ENCODE results near the gene NUDT17. TPM values are rescaled to one million over a fixed set of nuclear protein-coding genes. Genes with fewer than 3 reads are reported as not detected.

The NUDT17 gene
- total RNA-seq, 1 donor from 2014 or later = 3.4 TPM

DNA sequence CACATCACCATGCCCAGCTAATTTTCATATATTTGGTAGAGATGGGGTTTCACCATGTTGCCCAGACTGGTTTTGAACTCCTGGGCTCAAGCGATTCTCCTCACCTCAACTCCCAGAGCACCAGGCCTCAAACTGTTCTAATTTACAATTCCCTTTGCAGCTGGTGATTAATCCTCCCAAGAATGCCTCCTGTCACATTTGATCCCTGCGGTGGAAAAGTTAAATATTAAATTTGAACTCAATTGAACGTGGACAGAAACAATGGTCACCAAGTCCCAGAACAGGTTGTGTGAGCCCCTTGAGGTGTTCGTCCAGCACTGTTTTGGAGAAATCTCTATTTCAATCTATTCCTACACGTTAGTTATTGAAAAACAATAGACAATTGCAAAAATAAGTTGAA is 42.2 kb downstream of the NUDT17 start:
- no peak for DNase-seq (ENCODE audit: extremely low read depth, low read depth, low spot score)

DNA sequence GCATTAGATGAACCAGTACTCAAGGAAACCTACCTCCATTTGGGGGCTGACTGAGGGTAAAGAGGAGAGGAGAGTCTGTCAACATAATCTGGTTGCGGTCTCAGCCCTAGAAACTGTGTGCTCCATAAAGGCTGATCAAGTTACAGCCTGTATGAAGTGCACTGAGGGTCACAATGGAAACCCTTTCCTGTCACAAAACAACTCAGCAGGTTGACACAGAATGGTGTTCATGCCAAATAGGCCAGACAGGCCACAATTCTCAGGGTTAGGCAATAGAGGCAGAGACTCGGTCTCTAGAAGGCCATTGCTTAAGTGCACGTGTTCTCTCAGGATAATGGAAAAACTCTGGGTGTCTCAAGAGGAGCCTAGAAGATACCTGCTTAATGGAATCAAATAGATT is 44.3 kb downstream of the NUDT17 start:
- DNase-seq (ENCODE audit: extremely low read depth, low read depth, low spot score) = no peak

DNA sequence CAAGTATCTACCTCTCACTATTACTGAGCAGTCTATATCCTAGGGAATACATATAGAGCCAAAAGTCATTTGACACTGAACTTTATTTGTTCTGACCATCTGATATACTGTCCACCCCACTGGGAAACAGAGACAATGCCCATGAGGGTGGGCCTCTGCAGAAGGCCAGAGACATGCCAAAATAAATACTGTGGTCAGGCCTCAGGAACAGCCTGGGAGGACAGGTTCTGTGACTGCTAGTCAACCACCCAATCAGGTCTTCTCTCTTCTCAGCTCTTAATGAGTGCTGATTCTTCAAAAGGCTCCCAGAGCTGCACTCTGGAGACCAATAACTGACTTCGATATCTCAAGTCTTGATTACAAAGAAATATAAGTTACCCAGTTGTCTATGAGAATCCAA is 45.7 kb downstream of the NUDT17 start:
- no peak for DNase-seq (ENCODE audit: extremely low read depth, low read depth, low spot score)

DNA sequence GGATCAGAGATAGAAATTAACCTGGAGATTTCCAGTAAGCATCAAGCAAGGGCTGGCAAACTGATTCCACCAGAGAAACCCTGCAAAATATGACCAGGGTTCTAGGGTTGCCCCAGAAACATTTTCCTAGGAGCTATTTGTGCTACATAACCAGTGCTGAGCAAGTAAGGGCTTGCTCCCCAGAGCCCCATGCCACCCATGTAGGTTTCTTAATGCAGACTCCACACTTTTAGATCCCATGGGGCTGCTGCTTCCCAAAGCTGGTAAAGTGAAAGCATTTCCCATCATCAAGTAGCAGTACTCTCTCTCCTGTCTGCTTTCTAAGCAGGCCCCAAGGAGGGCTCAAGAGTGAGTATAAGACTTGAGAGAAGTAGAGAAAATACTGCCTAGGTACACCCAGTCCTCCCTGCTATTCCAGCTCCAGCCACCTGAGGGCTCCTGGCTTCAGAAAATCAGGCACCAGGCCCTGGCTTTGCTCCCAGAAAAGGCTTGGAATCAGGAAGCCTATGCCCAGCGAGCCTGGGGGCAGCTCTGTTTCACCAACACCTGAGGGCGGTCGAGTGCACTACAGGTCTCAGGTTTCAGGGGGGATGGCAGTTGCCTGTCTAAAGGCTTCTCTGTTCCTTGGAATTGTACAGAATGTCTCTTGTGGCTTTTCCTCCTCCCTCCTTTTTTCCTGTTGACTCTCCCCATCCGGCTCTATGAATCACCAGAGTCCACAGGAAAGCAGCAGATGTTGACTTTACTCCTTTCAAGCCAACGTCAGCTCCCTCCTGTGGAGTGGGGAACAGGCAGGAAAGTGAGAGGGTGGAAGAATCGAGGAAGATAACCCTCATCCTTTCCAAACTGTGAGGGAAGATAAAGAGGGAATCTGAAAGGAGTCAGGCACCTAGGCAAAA is 46.4 kb downstream of the NUDT17 start:
- peak; percentile 96 for DNase-seq (ENCODE audit: extremely low read depth, low read depth, low spot score)

DNA sequence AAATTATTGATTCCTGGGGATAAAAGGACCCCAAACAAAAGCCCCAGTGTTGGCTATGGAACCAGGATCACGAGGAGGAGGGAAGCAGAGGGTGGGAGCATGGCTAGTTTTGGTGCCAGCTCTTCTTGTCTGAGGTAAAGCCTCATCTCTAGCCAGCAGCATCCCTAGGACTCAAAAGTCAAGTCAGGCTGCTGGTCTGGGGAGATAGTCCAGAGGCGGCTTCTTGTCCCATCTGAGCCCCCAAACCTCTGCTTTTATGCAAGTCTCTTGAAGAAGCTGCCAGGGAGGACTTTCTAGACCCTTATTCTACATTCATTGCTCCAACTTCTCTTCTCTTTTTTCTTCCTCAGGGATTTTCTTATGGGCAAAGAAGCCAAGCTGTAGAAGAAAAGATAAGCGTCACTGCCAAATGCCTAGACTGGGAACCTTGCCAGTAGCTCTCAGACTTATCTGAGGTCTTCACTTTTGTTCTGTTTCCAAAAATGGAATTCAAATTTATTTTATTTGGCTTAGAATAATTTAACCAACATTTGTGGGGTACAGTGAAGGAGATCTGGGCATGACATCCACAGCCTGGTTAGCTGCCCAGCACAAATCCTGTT is 47.2 kb downstream of the NUDT17 start:
- peak; percentile 47 for DNase-seq (ENCODE audit: extremely low read depth, low read depth, low spot score)

DNA sequence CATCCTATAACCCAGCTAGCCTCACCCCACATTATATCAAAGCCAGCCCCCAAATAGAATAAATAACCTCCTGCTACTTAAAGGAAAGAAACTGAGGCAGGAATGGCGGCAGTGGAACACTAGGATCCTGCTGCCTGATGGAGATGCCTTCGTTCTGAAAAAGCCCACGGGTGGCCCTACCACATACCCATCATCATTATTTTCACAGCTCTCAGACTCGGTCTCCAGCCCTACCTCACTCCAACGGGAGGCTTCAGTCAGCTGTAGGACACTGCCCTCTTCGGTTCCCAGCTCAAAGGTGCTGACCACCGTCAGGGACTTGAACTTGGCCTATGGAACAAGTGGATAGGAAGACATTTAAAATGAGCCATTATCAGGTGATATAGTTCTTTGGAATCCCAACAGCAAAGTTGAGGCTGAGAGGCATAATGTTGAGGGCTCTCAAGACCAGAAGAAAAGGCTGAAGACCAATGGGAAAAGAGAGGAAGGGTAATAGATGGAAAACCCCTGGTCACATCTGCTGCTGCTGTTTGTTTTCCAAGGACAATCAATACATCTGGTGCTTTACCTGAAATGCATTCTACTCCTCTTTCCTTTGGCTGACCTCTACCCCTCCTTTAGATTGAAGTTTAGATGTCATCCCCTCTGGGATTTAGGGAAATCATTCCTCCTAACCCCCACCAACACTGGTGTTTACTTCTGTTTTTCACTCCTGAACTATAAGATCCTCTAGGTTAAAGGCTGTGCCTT is 48.1 kb downstream of the NUDT17 start:
- no peak for DNase-seq (ENCODE audit: extremely low read depth, low read depth, low spot score)

DNA sequence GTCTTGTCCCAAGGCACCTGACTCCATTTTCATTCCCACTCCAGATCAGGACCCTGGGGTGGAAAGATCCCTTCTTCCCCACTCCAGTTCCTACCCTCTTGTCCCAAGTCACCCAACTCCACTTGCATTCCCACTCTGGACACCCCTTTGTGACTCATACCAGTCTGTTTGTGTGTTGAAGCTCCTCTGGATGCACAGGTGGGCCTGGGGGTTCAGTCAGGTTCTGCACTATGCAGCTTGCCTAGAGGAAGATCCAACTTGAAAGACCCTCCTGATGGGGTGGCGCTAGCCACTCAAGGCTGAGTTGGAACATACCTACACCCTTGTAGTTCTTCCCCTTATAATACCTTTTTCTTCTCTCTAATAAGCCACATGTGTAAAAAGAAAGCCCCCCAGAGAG is 50.0 kb downstream of the NUDT17 start:
- no peak for DNase-seq (ENCODE audit: extremely low read depth, low read depth, low spot score)

DNA sequence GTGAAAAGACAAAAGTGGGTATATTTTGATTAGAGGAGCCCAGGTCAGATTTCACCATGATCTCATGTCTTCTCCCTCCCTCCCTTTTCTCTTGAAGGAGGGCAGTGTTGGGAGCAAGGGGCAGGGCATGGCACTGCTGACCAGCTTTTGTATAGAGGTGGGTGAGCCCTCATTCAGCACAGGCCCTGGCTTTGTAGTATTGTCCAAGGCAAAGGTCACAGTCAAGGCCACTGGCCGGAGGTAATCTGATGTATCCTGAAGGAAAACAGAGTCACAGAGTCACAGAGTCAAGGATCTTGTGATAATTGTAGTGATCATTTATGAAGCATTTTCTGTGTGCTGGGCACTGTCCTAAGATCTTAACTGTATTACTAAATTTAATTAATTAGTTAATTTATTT is 52.5 kb downstream of the NUDT17 start:
- DNase-seq (ENCODE audit: extremely low read depth, low read depth, low spot score) = no peak

Other genes with a start within 250 kb of the NUDT17 start
- gene GPR89A, start 237.6 kb upstream of the NUDT17 start, total RNA-seq = 17.6 and 25.7 TPM in 2 replicates
- not detected in 2 replicates for gene PDZK1, start 138.3 kb upstream of the NUDT17 start, total RNA-seq
- gene CD160, start 126.1 kb upstream of the NUDT17 start, total RNA-seq = not detected in 2 replicates
- gene RNF115, start 21.5 kb upstream of the NUDT17 start, total RNA-seq = 9.4 and 12.3 TPM in 2 replicates
- gene POLR3C, start 21.4 kb upstream of the NUDT17 start, total RNA-seq = 23.6 and 28.9 TPM in 2 replicates
- gene PIAS3, start 13.5 kb downstream of the NUDT17 start, total RNA-seq = 28.8 and 37.5 TPM in 2 replicates
- gene ANKRD35, start 40.2 kb downstream of the NUDT17 start, total RNA-seq = 0.93 and 1.4 TPM in 2 replicates
- gene ITGA10, start 64.4 kb downstream of the NUDT17 start, total RNA-seq = 4.9 and 5.3 TPM in 2 replicates
- gene PEX11B, start 73.1 kb downstream of the NUDT17 start, total RNA-seq = 30.0 and 32.7 TPM in 2 replicates
- 153 and 164 TPM in 2 replicates for gene RBM8A, start 81.9 kb downstream of the NUDT17 start, total RNA-seq
- 41.6 and 42.2 TPM in 2 replicates for gene LIX1L, start 112.4 kb downstream of the NUDT17 start, total RNA-seq
- gene ANKRD34A, start 118.9 kb downstream of the NUDT17 start, total RNA-seq = 0.35 and 0.44 TPM in 2 replicates
- 13.4 and 18.7 TPM in 2 replicates for gene POLR3GL, start 119.1 kb downstream of the NUDT17 start, total RNA-seq
- gene TXNIP, start 150.9 kb downstream of the NUDT17 start, total RNA-seq = 98.0 and 102 TPM in 2 replicates
- not detected in 2 replicates for gene HJV, start 176.1 kb downstream of the NUDT17 start, total RNA-seq

All from glomerular endothelial cell (primary cell).